ENCODE measurements around the gene GRB10. TPM values are rescaled to one million over a fixed set of nuclear protein-coding genes. Genes with fewer than 3 reads are reported as not detected.
A peak's percentile ranks its signal among the peaks of the same experiment; 100 is the strongest.

Gene GRB10
- total and polyA plus RNA-seq, 9 donors, result 10.0 to 93.3 (median 27.8) TPM

GRCh38 chr7:50679218-50680007 is 103.3 kb downstream of the GRB10 start:
- intact Hi-C loops (cut with DNase I), result loop anchor here in 3 of 4 donors (2.0 to 10.0 kb wide), 3 partner anchors 211 to 535 kb away; no protein-coding TSS in a partner anchor
- WGBS, 3 donors, result 16 to 25% (median 24%) methylated on average over 7 of the region's 7 CpGs
- no peak for DNase-seq
- no peak overlapping the region for H3K4me3 ChIP-seq
- H3K9me3 ChIP-seq, result no peaks in the 10 kb centered on the region
- peaks cover 5% of the 10 kb centered on the region for H3K4me1 ChIP-seq (ENCODE audit: insufficient read depth)
- H3K27me3 ChIP-seq, result no peaks in the 10 kb centered on the region
- TF ChIP-seq, protein P1, sequence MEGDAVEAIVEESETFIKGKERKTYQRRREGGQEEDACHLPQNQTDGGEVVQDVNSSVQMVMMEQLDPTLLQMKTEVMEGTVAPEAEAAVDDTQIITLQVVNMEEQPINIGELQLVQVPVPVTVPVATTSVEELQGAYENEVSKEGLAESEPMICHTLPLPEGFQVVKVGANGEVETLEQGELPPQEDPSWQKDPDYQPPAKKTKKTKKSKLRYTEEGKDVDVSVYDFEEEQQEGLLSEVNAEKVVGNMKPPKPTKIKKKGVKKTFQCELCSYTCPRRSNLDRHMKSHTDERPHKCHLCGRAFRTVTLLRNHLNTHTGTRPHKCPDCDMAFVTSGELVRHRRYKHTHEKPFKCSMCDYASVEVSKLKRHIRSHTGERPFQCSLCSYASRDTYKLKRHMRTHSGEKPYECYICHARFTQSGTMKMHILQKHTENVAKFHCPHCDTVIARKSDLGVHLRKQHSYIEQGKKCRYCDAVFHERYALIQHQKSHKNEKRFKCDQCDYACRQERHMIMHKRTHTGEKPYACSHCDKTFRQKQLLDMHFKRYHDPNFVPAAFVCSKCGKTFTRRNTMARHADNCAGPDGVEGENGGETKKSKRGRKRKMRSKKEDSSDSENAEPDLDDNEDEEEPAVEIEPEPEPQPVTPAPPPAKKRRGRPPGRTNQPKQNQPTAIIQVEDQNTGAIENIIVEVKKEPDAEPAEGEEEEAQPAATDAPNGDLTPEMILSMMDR (IDR thresholded peaks at IDR 0.05), result peak in 2 of 3 donors; percentile 51 to 58
- TF ChIP-seq POLR2A (IDR thresholded peaks at IDR 0.05) (no peak), EP300 (IDR thresholded peaks at IDR 0.05) (no peak)
- no peaks in the 10 kb centered on the region for H3K36me3 ChIP-seq
- H3K27ac ChIP-seq, result no peak overlapping the region

- WGBS, 3 donors, result 79 to 81% (median 79%) methylated on average over 7 of the region's 7 CpGs
- intact Hi-C loops (cut with DNase I), result loop anchor here in 2 of 4 donors (2.0 to 5.0 kb wide), 2 partner anchors 210 to 211 kb away; no protein-coding TSS in a partner anchor
- TF ChIP-seq POLR2A (IDR thresholded peaks at IDR 0.05) (no peak), EP300 (IDR thresholded peaks at IDR 0.05) (no peak)
- TF ChIP-seq, protein P1 (IDR thresholded peaks at IDR 0.05), result no peak
Measured at GRCh38 chr7:50678586-50678985, 104.1 kb downstream of the GRB10 start.

DNA sequence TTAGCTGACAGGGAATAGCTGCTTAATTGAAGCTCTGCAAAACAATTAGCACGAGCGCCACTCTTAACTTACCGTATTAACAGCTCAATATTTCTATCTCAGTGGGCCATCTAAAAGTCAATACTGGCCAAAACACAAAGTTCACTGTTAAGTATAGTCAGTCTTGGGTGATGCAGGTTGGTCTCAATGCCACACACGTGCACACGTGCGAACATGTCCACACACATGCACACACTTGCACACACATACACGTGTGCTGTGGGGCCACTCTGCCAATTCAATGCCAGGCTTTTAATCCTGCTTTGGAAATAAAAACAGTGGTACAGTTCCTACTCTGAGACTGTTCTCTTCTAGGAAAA is 105.1 kb downstream of the GRB10 start:
- no peaks in the 10 kb centered on the region for H3K36me3 ChIP-seq
- 84 to 90% (median 84%) methylated on average over 7 of the region's 7 CpGs for WGBS, 3 donors
- no peak for DNase-seq
- H3K4me3 ChIP-seq, result no peak overlapping the region
- H3K9me3 ChIP-seq, result no peaks in the 10 kb centered on the region
- intact Hi-C loops (cut with DNase I), result loop anchor here in 1 of 4 donors (5.0 kb wide), 1 partner anchor 210 kb away; no protein-coding TSS in a partner anchor
- TF ChIP-seq EP300 (IDR thresholded peaks at IDR 0.05), result no peak
- TF ChIP-seq, protein P1 (IDR thresholded peaks at IDR 0.05), result no peak
- no peak for TF ChIP-seq POLR2A (IDR thresholded peaks at IDR 0.05)
- no peak overlapping the region for H3K27ac ChIP-seq
- H3K27me3 ChIP-seq, result no peaks in the 10 kb centered on the region
- H3K4me1 ChIP-seq (ENCODE audit: insufficient read depth), result peaks cover 5% of the 10 kb centered on the region

More at GRCh38 chr7:50678586-50678985, 104.1 kb downstream of the GRB10 start:
- H3K4me1 ChIP-seq (ENCODE audit: insufficient read depth), result peaks cover 5% of the 10 kb centered on the region
- no peaks in the 10 kb centered on the region for H3K36me3 ChIP-seq
- H3K9me3 ChIP-seq, result no peaks in the 10 kb centered on the region
- no peak for DNase-seq
- H3K27me3 ChIP-seq, result no peaks in the 10 kb centered on the region
- no peak overlapping the region for H3K27ac ChIP-seq
- no peak overlapping the region for H3K4me3 ChIP-seq

DNA sequence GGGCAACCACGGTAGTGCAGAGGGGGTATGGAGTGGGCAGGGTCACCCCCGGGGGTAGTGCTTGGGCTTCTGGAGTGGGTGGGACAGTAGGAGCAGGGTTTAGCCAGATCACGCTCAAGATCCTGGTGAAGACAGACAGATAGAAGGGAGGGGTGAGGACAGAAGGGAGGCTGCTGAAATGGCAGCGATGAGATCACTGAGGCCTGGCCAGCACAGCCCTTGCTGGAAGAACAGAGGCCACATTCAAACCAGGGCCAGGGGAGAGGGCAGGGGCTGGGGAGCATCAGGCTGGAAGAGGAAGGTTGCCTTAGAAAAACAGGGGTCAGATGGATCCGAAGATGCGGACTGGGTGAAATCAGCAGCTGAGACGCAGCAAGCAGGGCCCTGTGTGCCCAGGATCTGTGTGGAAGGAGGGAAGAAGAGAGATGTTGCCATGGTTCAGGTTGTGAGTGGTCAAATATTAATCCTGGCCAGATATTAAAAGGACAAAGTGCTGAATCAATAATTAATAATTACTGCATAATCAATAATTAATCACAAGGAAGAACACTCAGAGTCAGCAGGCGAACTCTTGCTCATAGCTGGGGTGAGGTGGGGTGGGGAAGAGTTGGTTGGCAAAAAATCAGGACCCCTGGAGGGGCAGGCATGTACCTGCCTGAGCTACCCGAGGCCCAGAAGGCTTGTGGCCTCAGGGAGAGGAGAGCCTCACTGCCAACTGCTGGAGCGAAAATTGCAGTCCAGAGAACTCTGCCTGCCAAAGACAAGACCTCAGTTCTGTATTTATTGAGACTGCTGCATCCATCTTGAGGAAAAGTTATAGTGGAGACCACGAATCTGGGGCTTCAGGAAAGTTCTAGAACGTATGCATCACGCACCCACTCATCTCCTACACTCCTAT is 105.7 kb downstream of the GRB10 start:
- TF ChIP-seq POLR2A (IDR thresholded peaks at IDR 0.05) (no peak), EP300 (IDR thresholded peaks at IDR 0.05) (no peak)
- TF ChIP-seq, protein P1 (IDR thresholded peaks at IDR 0.05), result no peak
- Histone ChIP-seq H3K4me1 (ENCODE audit: insufficient read depth) (peaks cover 5% of the 10 kb centered on the region), H3K9me3 (no peaks in the 10 kb centered on the region), H3K27me3 (no peaks in the 10 kb centered on the region), H3K36me3 (no peaks in the 10 kb centered on the region), H3K4me3 (no peak overlapping the region), H3K27ac (no peak overlapping the region)
- DNase-seq, result no peak
- WGBS, 3 donors, result 82 to 86% (median 84%) methylated on average over 13 of the region's 13 CpGs
- intact Hi-C loops (cut with DNase I), result loop anchor here in 1 of 4 donors (5.0 kb wide), 1 partner anchor 210 kb away; no protein-coding TSS in a partner anchor

Measured in ovary (tissue), 9 donors.